GM23338 (cell line): ENCODE measurements around the gene TRPM2. TPM values are rescaled to one million over a fixed set of nuclear protein-coding genes. Genes with fewer than 3 reads are reported as not detected.

Source experiments
- ATAC-seq: fragments of 200-7000 bp; cut with Tn5 transposase; 3 replicates; pipeline ENCODE4 v1.9.1; 2020
- DNase-seq: peaks from one replicate; pipeline ENCODE4 v3.0.0-alpha.2; 2015; ENCODE audit warnings: low spot score
- H2AFZ ChIP-seq: fragments of 200-600 bp; sonication (generic); 2 replicates; pipeline ENCODE4 v1.8.0; 2016; ENCODE audit warnings: antibody characterized with exemption, mild to moderate bottlenecking, moderate library complexity
- H3F3A ChIP-seq: fragments of 200-600 bp; sonication (generic); replicated peaks from 2 replicates; pipeline ENCODE4 v1.8.0; 2017; ENCODE audit warnings: antibody characterized with exemption, mixed run types, low read depth
- H3K27ac ChIP-seq: fragments of 200-600 bp; sonication (generic); 2 replicates; pipeline ENCODE4 v1.6.1; 2016; ENCODE audit warnings: low read depth
- H3K27me3 ChIP-seq: fragments of 200-600 bp; sonication (generic); 2 replicates; pipeline ENCODE4 v1.8.0; 2016; ENCODE audit warnings: mild to moderate bottlenecking, mixed run types, moderate library complexity; ENCODE audit not compliant: insufficient read depth
- H3K36me3 ChIP-seq: fragments of 200-600 bp; sonication (generic); 2 replicates; pipeline ENCODE4 v1.8.0; 2016; ENCODE audit warnings: mild to moderate bottlenecking; ENCODE audit not compliant: insufficient read depth
- H3K4me1 ChIP-seq: fragments of 200-600 bp; sonication (generic); 2 replicates; pipeline ENCODE4 v1.8.0; 2016; ENCODE audit warnings: mild to moderate bottlenecking, moderate library complexity; ENCODE audit not compliant: insufficient read depth
- H3K4me2 ChIP-seq: fragments of 200-600 bp; sonication (generic); 2 replicates; pipeline ENCODE4 v1.7.1; 2017; ENCODE audit warnings: mixed run types
- H3K4me3 ChIP-seq: fragments of 200-600 bp; sonication (generic); 2 replicates; pipeline ENCODE4 v1.6.1; 2016; ENCODE audit warnings: mixed run types
- H3K79me2 ChIP-seq: fragments of 200-600 bp; sonication (generic); replicated peaks from 2 replicates; pipeline ENCODE4 v1.8.0; 2017; ENCODE audit warnings: mild to moderate bottlenecking; ENCODE audit not compliant: insufficient read depth
- H3K9me2 ChIP-seq: fragments of 200-600 bp; sonication (generic); 2 replicates; pipeline ENCODE4 v1.8.0; 2017; ENCODE audit not compliant: insufficient read depth
- H4K20me1 ChIP-seq: fragments of 200-600 bp; sonication (generic); replicated peaks from 2 replicates; pipeline ENCODE4 v1.8.0; 2017; ENCODE audit warnings: mild to moderate bottlenecking; ENCODE audit not compliant: insufficient read depth
- H3K27ac Mint-ChIP-seq: 2 replicates; pipeline ENCODE4 v1.8.0; 2020; ENCODE audit warnings: inconsistent platforms, mild to moderate bottlenecking, moderate library complexity, mixed read lengths
- H3K27me3 Mint-ChIP-seq: 3 replicates; pipeline ENCODE4 v1.8.0; 2022; ENCODE audit warnings: low read depth, mild to moderate bottlenecking, moderate library complexity, mixed read lengths, inconsistent platforms; ENCODE audit not compliant: insufficient read depth, poor library complexity
- H3K36me3 Mint-ChIP-seq: 3 replicates; pipeline ENCODE4 v1.8.0; 2021; ENCODE audit warnings: low read depth, mild to moderate bottlenecking, inconsistent platforms, moderate library complexity, mixed read lengths
- H3K4me1 Mint-ChIP-seq: 3 replicates; pipeline ENCODE4 v1.8.0; 2020; ENCODE audit warnings: mild to moderate bottlenecking, inconsistent platforms, mixed read lengths
- H3K4me3 Mint-ChIP-seq: 3 replicates; pipeline ENCODE4 v1.8.0; 2021; ENCODE audit warnings: moderate library complexity, mild to moderate bottlenecking, inconsistent platforms, mixed read lengths
- H3K9me3 Mint-ChIP-seq: 3 replicates; pipeline ENCODE4 v1.8.0; 2020; ENCODE audit warnings: moderate library complexity, mild to moderate bottlenecking, inconsistent platforms, mixed read lengths
- CREB1 ChIP-seq: fragments of 250-450 bp; sonication (Bioruptor Pico); IDR thresholded peaks from 2 replicates; pipeline ENCODE4 v1.5.0; 2020; ENCODE audit warnings: low read depth, mild to moderate bottlenecking, moderate library complexity
- CTCF ChIP-seq, 2 experiments: fragments of 200-600 bp in 1 of 2; sonication (generic) in 1 of 2; conservative IDR thresholded peaks; 2 replicates each; pipeline versions ENCODE4 v1.5.1 to v1.6.1; 2016 to 2017; ENCODE audit warnings: antibody characterized with exemption in 2 of 2, low read depth in 2 of 2, mild to moderate bottlenecking in 2 of 2, moderate library complexity in 1 of 2
- EZH2 ChIP-seq: fragments of 200-600 bp; sonication (generic); IDR thresholded peaks from one replicate; pipeline ENCODE4 v1.8.0; 2017; ENCODE audit warnings: antibody characterized with exemption, mild to moderate bottlenecking, low read depth; ENCODE audit not compliant: unreplicated experiment
- EZH2phosphoT487 ChIP-seq: fragments of 200-600 bp; sonication (generic); IDR thresholded peaks from one replicate; pipeline ENCODE4 v1.8.1; 2018; ENCODE audit warnings: antibody characterized with exemption; ENCODE audit not compliant: unreplicated experiment
- JUNB ChIP-seq: IDR thresholded peaks from one replicate; pipeline ENCODE4 v1.6.1; 2016; ENCODE audit warnings: antibody characterized with exemption; ENCODE audit not compliant: unreplicated experiment
- NANOG ChIP-seq: IDR thresholded peaks from 2 replicates; pipeline ENCODE4 v1.6.1; 2016; ENCODE audit warnings: antibody characterized with exemption, borderline replicate concordance
- POLR2AphosphoS5 ChIP-seq: IDR thresholded peaks from 2 replicates; pipeline ENCODE4 v1.6.1; 2016; ENCODE audit warnings: antibody characterized with exemption, low read depth
- ZNF114 ChIP-seq: fragments of 250-450 bp; sonication (Bioruptor Pico); IDR thresholded peaks from 2 replicates; pipeline ENCODE4 v1.5.0; 2020; ENCODE audit warnings: mild to moderate bottlenecking, moderate library complexity
- polyA plus RNA-seq: library from polyadenylated mRNA; unstranded; fragments of >200 nt; fragmentation: Nextera tagmentation; extraction: Ambion mirVana; gene quantifications from 2 replicates; pipeline ENCODE4 v1.2.1, GENCODE V29; 2016
- total RNA-seq: library from RNA; depleted of rRNA; stranded (reverse); fragments of >200 nt; shearing (Covaris generic); gene quantifications from 2 replicates; pipeline ENCODE4 v1.2.3, GENCODE V29; 2014
- TF ChIP-seq, protein P1 (sequence below): IDR thresholded peaks from 2 replicates; pipeline ENCODE4 v1.6.1; 2016; ENCODE audit warnings: antibody characterized with exemption
- TF ChIP-seq, protein P2 (sequence below): IDR thresholded peaks from one replicate; pipeline ENCODE4 v1.6.1; 2018; ENCODE audit warnings: antibody characterized with exemption; ENCODE audit not compliant: unreplicated experiment

TRPM2 gene
- total and polyA plus RNA-seq, 2 experiments from 2014 or later, result 0.53 to 0.83 TPM

- TF ChIP-seq, protein P1, sequence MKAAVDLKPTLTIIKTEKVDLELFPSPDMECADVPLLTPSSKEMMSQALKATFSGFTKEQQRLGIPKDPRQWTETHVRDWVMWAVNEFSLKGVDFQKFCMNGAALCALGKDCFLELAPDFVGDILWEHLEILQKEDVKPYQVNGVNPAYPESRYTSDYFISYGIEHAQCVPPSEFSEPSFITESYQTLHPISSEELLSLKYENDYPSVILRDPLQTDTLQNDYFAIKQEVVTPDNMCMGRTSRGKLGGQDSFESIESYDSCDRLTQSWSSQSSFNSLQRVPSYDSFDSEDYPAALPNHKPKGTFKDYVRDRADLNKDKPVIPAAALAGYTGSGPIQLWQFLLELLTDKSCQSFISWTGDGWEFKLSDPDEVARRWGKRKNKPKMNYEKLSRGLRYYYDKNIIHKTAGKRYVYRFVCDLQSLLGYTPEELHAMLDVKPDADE, result no peak
- TF ChIP-seq POLR2AphosphoS5 (no peak), NANOG (no peak), EZH2 (no peak), ZNF114 (CRISPR knock-in tag) (no peak), EZH2phosphoT487 (no peak), CREB1 (CRISPR knock-in tag) (no peak), CTCF (conservative IDR thresholded peaks at IDR 0.05; ENCODE audit: low read depth in 2 of 2) (no peak)
- TF ChIP-seq, protein P2, sequence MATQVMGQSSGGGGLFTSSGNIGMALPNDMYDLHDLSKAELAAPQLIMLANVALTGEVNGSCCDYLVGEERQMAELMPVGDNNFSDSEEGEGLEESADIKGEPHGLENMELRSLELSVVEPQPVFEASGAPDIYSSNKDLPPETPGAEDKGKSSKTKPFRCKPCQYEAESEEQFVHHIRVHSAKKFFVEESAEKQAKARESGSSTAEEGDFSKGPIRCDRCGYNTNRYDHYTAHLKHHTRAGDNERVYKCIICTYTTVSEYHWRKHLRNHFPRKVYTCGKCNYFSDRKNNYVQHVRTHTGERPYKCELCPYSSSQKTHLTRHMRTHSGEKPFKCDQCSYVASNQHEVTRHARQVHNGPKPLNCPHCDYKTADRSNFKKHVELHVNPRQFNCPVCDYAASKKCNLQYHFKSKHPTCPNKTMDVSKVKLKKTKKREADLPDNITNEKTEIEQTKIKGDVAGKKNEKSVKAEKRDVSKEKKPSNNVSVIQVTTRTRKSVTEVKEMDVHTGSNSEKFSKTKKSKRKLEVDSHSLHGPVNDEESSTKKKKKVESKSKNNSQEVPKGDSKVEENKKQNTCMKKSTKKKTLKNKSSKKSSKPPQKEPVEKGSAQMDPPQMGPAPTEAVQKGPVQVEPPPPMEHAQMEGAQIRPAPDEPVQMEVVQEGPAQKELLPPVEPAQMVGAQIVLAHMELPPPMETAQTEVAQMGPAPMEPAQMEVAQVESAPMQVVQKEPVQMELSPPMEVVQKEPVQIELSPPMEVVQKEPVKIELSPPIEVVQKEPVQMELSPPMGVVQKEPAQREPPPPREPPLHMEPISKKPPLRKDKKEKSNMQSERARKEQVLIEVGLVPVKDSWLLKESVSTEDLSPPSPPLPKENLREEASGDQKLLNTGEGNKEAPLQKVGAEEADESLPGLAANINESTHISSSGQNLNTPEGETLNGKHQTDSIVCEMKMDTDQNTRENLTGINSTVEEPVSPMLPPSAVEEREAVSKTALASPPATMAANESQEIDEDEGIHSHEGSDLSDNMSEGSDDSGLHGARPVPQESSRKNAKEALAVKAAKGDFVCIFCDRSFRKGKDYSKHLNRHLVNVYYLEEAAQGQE, result no peak
These were observed 113.8 kb downstream of the TRPM2 start (continued) for GRCh38 chr21:44466996-44467858.

DNA sequence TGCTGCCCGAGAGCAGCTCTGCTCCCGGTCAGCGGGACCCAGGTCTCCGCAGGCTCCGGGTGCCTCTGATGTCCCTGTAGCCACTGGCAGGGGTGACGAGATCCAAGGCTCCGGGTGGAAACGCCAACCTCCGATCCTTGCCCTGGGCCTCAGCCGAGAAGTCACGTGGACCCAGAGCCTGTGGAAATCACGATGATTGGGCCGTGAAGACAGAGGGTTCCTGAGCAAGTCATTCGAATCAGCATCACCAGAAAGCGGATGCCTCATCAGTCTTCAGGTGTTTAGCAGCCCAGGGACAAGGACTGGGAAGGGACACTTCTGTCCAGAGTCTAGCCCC lies 114.4 kb downstream of the TRPM2 start:
- Histone ChIP-seq H3K27me3 (no peaks in the 10 kb centered on the region), H3K79me2 (no peaks in the 10 kb centered on the region), H3K4me3 (no peak overlapping the region), H4K20me1 (no peaks in the 10 kb centered on the region), H3K36me3 (no peaks in the 10 kb centered on the region), H3K4me1 (no peaks in the 10 kb centered on the region; the same call in 1 of the 2 replicates), H3K4me2 (no peak overlapping the region), H3K27ac (no peak overlapping the region), H3K9me2 (0 out of 2 replicates have a peak, but pooled peaks cover 4% of the 10 kb centered on the region), H2AFZ (no peak overlapping the region), H3F3A (no peaks in the 10 kb centered on the region)
- peaks cover 16% of the 10 kb centered on the region for H3K4me1 Mint-ChIP-seq
- H3K4me3 Mint-ChIP-seq, result no peak overlapping the region
- peaks cover 6% of the 10 kb centered on the region for H3K27me3 Mint-ChIP-seq
- no peaks in the 10 kb centered on the region; the same call in 2 of the 3 replicates for H3K36me3 Mint-ChIP-seq
- DNase-seq, result no peak
- H3K9me3 Mint-ChIP-seq, result no peaks in the 10 kb centered on the region; the same call in 2 of the 3 replicates
- H3K27ac Mint-ChIP-seq, result no peak overlapping the region
- ATAC-seq, result no peak
- TF ChIP-seq EZH2phosphoT487, result no peak
- TF ChIP-seq EZH2, result no peak
- TF ChIP-seq, protein P1, result no peak
- TF ChIP-seq POLR2AphosphoS5, result no peak
- TF ChIP-seq, protein P2, result no peak
- TF ChIP-seq CTCF (conservative IDR thresholded peaks at IDR 0.05; ENCODE audit: low read depth in 2 of 2), result no peak
- TF ChIP-seq JUNB, result no peak
